Middle frontal gyrus (tissue), 1 donor: Measurements from ENCODE around the gene CARNS1.

Experiments
- DNase-seq: peaks from one replicate; pipeline ENCODE4 v3.0.0-alpha.2; 2015; ENCODE audit warnings: low spot score; ENCODE audit errors: extremely low spot score

Gene CARNS1

DNA sequence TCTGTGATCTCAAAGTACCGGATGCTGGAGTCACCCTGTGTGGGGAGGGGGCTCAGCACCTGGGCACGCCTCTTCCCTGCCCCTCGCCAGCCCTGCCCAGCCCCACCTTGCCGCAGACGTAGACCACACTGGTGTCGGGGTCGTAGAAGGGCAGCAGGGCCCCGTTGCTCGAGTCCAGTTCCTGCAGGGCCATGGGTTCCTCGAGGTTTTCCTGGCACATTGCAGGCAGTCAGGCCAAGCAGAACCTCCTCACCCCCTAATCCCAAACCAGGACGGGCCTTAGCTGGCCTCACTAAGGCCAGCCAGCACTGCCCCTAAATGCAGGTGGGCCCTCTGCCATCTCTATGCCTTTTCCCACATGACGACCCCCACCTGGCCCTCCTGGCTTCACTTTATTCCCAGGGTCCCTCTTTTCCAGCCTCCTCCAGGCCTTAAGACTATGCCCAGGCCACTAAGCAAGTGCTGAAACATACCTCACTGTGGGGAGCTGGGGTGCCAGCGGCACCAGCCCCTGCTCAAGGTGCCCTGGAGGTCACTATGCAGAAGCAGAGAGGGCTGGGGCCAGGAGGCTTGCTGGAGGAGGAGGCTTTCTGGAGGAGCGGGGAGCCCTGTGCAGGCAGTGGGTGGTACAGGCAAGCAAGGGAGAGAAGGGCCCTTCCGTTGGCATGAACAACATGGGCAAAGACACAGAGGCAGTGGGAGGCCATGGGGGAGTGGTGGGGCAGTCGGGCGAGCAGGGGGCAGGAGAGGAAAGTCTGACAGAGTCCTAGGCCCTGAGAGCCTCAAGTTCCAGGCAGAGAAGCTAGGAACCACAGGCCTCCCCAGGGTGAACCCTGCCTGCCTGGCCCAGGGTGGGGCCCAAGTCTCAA is 25.0 kb downstream of the CARNS1 start:
- no peak for DNase-seq

DNA sequence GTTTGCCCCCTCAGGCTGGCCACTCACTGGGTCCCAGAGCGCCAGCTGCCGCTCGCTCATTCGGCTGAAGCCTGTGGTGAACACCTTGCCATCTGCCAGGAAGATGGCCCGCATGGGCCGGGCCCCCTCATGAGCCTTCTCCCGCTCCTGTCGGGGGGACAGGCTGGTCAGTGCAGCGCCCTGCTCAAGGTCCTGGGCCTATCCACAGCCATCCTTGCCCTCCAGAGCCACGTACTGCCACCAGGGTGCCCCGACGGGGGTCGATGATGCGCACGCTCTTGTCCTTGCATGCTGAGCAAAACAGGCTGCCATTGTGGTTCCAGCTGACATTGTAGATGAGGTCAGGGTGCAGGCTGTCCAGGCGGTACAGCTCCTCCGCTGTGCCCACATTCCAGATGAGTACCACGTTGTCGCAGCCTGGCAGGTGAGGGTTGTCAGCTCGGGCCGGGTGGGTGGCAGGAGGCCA is 25.7 kb downstream of the CARNS1 start:
- no peak for DNase-seq

DNA sequence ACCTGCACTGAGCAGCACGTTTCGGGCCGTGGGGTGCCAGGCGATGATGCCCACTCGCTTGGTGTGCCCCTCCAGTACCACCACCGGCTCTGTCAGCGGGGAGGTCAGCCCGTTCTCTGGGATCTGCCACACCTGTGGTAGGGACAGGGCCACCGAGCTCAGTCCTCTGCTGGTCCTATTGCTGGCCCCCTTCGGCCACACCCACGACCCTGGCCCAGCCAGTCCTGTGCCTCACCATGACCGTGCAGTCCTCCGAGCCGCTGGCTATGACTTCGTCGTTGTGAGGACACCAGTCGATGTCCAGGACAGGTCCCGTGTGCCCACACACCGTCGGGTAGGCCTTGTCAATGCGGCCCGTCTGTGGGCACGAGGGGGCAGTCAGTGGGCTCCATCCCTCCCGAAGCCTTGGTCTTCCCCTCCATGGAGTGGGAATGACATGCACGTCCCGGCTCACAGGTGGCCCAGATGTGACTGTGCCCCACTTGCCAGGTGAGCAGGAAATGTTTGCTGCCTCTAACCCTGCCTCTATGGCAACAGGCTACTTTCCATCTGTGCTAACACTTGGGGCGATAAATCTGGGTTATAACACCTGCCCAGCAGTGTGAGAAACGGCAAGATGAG is 26.4 kb downstream of the CARNS1 start:
- no peak for DNase-seq

DNA sequence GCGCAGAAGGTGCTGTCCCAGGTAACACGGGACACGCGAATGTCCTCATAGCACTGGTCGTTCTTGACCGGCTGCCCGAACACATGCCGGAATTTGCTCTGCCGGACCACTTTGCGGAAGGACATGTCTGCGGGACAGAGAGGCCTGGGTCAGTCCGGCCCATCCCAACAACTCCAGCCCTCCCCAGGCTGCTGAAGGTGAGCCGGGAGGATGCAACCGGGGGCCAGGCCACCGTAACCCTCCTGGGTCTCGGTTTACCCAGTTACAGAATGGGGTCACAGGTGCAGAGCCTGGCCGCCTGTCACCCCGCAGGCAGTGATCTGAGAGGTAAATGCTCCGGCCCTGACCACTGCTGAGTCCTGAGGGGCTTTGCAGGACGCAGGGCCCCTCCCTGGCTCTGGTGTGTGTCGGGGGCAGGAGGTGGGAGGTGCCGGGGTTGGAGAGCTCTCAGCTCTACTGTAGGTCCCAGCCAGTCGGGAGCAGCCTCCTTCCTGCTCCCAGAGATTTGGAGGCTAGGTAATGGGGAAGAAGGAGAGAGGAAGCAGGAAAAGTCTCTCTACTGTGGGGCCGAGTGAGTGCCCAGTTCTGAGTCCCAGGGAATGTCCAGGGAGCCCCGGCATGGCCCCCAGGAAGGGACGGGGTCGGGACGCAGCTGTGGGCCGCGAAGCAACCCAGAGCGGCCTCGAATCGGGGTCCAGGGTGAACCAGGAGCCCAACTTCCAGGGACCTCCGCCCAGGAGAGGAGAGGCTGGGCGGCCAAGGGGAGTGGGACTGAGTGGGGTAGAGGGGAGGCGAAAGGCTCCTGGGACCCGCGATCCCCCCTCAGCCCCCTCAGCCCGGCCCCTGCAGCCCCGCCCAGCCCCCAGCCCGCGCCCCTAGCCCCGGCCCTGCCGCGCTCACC is 27.3 kb downstream of the CARNS1 start:
- no peak for DNase-seq

DNA sequence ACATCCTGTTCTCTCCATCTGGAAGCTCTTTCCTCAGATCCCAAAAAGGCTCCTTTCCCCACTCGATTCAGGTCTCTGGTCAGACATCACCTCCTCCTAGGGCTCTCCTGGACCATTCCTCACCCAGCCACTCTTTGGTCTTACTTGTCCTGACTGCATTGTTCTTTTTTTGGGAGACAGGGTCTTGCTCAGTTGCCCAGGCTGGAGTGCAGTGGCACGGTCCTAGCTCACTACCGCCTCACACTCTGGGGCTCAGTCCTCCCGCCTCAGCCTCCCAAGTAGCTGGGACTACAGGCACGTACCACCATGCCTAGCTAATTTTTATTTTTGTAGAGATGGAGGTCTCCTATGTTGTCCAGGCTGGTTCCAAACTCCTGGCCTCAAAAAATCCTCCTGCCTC is 30.0 kb downstream of the CARNS1 start:
- DNase-seq = no peak

DNA sequence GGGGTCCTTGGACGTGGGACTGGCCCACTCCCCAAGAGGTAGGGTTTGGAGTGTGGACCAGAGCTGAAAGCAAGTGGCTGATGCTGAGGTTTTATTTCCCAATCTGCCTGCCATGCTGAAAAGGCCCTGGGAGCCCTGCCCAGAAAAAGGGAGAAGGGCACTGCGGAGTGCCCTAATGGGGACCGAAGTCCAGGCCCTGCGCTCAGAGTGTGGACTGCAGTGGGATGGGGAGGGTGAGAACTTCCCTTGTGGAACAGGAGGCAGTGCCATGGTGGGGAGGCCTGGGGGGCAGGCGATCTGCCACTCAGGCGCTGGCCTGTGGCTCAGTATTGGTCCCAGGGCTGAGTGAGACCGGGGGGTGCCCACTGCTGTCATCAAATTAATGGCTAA is 32.7 kb downstream of the CARNS1 start:
- DNase-seq = no peak

DNA sequence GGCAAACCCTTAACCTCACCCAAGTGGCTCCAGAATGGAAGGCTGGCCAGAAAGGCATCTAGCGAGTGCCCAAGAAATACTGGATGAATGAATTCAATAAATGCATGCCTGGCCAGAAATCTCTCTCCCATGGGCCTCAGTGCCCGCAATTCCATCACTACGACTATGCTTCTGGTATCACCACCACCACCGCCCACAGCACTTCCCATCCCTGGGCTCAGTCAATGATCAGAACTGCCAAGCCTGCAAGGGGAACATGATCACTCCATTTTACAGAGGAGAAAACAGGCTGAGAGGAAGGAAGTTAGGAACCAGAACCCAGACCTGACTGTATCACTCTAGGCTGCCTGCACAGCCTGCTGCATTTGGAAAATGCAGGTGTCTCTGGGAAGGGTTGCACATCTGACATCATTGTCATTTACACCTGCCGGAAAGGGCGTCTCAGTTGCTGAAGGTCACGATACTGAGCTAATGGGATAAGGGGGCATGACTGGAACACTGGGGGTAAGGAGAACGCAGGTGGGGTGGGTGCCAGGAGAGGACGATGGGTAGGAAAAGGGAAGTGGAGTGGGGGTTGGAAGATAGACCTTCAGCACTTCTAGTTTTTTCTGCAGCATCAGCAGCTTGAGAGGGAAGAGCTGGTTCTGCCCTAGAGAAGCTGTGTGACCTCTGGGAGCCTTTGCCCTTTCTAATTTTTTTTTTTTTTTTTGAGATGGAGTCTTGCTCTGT is 33.8 kb downstream of the CARNS1 start:
- no peak for DNase-seq

DNA sequence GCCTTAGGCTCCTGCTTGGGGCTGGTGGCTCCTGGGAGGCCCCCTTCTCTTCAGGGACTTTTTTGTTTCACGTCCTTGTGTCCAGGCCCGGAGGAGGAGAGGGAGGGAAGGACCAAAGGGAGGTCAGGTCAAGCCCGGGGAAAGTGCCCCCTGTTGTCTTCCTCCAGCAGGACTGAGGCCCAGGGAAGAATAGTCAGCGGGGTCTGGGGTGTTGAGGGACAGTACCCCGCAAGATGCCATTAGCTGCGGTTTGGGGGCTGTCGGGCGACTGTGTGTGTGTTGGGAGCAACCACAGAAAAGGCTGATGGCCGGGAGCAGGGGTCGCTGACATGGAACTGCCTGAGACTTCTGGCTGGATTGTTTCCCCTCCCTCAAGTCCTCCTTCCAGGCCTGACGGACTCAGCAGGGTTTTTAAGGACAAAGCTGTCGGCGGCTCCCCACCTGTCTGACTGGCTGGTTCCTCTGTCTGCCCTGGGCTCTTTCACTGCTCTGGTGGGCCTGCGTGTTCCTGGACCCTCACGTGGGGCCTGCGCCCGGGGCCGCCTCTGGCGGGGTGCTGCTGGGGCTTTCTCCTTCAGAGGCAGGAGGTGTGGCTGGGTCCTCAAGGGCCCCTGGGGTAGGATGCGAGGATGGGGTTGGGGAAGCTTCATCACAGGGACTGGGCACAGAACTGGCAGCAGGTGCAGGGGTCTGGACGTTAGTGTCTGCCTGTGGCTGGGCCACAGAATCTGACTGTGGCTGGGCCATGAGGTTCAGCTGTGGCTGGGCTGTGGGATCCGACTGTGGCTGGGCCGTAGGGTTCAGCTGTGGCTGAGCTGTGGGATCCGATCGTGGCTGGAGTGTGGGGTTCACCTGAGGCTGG is 35.5 kb downstream of the CARNS1 start:
- DNase-seq = no peak

DNA sequence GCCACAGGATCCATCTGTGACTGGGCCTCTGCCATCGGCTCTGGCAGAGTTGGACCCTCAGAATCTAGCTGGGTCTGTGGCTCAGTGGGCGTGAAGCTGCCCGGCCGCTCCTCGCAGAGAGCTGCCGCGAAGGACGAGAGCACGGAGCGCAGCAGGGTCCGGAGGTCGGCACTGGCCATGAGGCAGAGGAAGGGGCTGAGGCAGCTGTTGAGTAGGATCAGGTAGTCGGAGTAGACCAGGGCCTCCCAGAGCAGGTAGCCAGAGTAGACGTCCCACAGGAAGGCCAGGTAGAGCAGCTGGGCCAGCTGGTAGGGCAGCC is 36.1 kb downstream of the CARNS1 start:
- DNase-seq = no peak

DNA sequence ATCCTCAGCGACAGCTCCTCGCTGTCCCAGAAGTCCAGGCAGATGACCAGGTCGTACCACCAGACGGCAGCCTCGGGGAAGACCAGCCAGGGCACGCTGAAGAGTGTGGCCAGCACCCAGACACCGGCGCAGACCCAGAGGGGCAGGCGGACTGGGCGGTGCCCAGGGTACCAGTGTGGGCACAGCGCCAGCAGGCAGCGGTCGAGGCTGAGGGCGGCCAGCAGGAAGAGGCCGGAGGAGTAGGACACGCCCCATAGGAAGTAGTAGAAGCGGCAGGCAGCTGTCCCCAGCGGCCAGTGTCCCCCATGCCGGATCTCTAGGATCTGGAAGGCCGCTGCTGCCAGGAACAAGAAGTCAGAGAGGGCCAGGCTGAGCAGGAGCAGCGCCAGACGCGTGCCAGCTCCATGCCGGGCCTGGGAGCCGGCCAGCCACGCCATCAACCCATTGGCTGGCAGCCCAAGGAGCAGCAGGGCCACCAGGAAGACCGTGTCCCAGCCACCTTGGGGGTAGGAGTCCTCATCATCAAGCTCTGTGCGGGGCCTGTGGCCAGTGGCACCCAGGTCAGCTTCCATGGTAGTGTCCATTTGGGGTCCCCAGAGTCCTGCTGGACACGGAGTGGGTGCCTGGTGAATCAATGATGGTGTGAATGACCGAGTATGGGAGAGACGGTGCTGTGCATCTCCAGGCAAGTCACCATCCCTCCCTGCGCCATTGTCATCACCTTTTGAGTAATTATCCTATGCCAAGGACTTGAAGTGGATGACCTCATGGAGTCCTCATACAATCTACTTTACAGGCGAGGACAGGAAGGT is 36.9 kb downstream of the CARNS1 start, which contains the start of gene GPR152:
Gene GPR152 (minus strand): TSS at position 589 of the 812 bp plus-strand sequence. CDS start 5 bp downstream, at position 584.
- no peak for DNase-seq

DNA sequence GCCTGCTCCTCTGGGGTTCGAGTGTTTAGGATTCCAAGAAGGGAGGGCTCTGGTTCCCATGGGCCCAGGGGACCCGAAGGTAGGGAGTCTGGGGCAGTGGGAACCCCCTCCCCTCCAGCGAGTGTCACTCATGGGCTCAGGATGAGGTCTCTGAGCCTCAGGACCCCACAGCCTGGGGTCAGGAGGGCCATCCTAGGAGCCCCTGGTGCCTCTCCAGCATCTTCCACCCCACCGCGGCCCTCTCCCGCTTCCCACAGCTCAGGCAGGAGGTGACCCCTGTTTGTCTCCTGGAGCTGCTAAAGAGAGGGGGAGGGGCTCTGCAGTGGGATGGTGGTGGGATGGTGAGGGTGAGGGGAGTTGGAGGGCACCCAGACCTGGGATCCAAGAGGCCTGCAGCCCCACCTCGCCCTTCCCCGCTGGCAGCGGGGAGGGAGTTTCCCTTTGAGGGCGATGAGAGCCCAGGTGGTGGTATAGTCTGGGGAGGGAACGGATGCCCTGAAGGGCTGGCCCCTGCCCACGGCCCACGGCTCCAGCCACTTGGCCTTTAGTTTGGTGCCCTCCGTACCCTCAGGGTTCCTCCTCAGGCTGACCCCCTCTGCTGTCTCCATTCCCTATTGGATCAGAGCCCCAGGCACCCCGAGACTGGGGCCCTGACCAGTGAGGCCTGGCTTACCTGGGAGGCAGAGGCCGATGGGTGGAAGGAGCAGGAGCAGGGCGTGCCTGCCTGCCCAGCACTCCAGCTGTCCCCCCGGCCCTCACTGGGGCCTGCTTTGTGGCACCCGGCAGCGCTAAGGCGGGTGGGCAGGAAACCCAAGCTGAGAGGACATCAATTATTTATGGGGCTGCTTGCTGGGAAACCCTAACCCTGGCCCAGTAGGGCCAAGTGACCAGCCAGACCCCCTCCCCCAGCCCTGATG is 38.6 kb downstream of the CARNS1 start:
- DNase-seq = no peak

DNA sequence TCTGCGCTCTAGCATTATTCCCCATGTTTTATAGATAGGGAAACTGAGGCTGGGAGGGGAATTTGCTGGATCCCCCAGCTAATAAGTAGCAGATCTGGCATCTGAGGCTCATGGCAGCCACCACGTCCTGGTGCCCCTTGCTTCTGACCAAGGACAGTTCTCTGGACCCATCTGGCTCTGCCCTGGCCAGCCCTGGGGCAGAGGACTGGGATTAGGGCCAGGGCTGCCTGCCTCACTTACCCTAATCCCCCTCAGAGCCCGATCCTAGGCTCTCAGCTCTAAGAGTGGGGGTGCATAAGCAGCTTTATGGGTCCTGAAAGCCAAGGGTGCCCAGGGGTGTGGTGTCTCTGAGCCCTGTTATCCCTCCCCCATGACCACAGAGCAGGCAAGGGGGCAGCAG is 39.6 kb downstream of the CARNS1 start, which contains the start of gene CABP4:
Gene CABP4 (plus strand): TSS at position 301 of the 400 bp plus-strand sequence. CDS start 70 bp downstream, at position 371.
- no peak for DNase-seq

DNA sequence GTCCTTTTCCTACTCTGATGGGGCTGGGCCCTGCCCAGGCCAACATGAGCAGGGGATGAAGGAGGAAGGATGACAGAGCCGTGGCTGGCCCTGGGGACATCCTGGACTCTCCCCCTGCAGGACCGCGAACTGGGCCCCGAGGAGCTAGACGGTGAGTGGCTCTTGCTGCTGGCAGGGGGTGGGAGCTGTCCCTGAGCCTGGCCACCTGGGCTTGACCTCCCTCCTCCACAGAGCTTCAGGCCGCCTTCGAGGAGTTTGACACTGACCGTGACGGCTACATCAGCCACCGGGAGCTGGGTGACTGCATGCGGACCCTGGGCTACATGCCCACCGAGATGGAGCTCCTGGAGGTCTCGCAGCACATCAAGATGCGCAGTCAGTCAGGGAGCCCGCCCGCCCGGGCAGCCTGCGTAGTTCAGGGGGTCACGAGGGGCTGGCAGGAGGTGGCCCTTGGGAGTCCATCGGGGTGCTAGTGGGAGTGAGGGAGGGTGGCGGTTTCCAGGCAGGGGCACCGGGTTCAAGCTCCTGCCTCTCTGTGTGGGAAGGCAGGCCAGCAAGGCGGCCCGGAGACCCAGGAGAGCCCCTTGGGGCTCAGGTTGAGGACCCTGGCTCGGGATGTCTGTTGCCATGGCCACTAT is 40.7 kb downstream of the CARNS1 start:
- DNase-seq = no peak

DNA sequence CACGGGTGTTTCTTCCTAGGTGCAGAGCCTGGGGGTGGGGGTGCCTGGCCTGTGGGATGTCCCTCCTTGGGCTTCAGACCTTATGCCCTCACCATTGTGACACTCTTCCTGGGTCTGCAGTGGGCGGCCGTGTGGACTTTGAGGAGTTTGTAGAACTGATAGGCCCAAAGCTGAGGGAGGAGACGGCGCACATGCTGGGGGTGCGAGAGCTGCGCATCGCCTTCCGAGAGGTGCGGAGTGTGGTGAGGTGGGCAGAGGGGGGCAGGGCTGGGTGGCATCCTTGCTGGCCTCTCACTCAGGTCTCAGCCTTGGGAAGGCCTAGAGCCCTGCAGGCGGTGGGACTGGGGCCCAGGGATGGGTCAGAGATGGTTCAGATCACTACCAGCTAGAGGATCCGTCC is 42.0 kb downstream of the CARNS1 start:
- DNase-seq = no peak

DNA sequence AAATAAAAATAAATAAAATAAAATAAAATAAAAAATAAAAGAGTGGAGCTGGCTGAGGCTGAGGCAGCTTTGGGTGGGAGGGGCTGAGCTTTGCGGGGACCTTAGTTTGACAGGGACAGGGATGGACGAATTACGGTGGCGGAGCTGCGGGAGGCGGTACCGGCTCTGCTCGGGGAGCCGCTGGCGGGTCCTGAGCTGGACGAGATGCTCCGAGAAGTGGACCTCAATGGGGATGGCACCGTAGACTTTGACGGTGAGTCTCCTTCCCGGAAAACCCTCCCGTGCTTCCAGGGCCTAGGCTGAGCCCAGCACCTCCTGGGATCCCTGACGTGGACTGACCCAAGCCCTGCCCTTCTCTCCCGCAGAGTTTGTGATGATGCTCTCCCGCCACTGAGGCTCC is 42.8 kb downstream of the CARNS1 start:
- DNase-seq = no peak

DNA sequence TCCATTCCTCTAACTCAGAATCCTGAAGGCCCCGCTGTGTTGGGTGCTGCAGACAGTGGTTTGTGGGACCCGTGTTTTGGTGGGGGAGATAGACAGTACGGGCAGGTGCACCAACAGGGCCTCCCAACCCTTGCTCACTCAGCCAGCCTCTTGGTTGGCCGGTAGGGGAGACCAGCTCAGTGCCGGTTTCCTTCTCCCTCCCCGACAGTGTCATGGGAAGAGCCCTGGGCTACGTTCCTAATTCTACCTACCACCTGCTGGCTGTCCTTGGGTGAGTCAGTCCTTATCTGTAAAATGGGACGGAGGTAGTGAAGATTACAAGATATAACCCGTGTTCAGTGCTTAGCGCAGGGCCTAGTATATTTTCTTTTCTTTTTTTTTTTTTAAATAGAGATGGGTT is 47.7 kb downstream of the CARNS1 start:
- no peak for DNase-seq

DNA sequence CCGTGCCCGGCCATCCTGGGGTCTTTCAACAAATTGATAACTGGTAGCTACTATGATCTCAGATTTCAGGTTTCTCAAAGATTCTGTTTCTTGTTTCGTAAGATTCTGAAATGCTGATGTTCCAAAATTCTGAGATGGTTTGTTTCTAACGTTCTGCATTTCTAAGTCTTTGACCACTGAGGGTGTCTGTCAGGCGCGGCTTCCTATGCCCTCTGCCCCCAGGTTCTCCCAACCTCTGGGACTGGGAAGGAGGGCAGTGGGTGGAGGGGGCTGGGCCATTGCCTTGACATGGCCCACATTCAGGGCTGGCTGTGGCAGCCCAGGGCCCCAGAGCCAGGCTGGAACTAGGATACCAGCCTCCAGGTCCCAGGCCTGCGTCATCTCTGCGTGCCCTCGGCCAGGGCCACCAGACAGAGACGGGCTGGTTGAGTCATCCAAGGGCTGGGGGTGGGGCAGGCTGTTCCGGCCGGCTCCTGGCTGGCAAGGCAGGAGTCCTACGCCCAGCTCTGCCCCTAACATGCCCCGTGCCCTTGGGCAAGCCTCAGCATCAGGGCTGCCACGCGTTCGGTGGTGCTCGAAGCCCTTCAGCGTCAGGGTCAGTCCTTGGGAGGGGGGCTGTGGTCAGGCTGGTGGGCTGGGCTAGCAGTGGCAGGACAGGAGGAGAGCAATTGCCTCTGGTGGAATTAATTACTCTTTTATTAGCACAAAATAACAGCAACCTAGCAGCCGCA is 48.4 kb downstream of the CARNS1 start:
- DNase-seq = no peak
